HPDE6-E6E7 (cell line): ENCODE results near the gene UBR7.
"Not testable (repeated sequence)": the region's sequence is repeated elsewhere in the genome, so short reads cannot be mapped to it uniquely, and the experiment has no call there.

Source experiments
- DNase-seq: peaks from one replicate; pipeline ENCODE4 v3.0.0; 2011; ENCODE audit warnings: missing footprints; ENCODE audit errors: extremely low spot score

UBR7 gene

GRCh38 chr14:93195316-93195999 is 11.6 kb upstream of the UBR7 start:
- no peak for DNase-seq

- no peak for DNase-seq
Measured at GRCh38 chr14:93199031-93199430, 8.0 kb upstream of the UBR7 start.

- DNase-seq, result no peak
Measured at GRCh38 chr14:93200553-93200952, 6.5 kb upstream of the UBR7 start.

- no peak for DNase-seq
Measured at GRCh38 chr14:93201155-93201704, 5.8 kb upstream of the UBR7 start.

- DNase-seq, result peak; percentile 40
Measured at GRCh38 chr14:93207468-93208308, 632 bp downstream of the UBR7 start.

- DNase-seq, result no peak
Measured at GRCh38 chr14:93212432-93212831, 5.4 kb downstream of the UBR7 start.

GRCh38 chr14:93214598-93214997 is 7.5 kb downstream of the UBR7 start:
- DNase-seq, result no peak

GRCh38 chr14:93219103-93219726 is 12.2 kb downstream of the UBR7 start:
- peak; percentile 40 for DNase-seq

GRCh38 chr14:93220509-93220908 is 13.5 kb downstream of the UBR7 start:
- DNase-seq, result no peak

- no peak for DNase-seq
Measured at GRCh38 chr14:93223565-93223964, 16.5 kb downstream of the UBR7 start.

GRCh38 chr14:93228550-93228949 is 21.5 kb downstream of the UBR7 start:
- no peak for DNase-seq

GRCh38 chr14:93230539-93230938 is 23.5 kb downstream of the UBR7 start:
- no peak for DNase-seq

- no peak for DNase-seq
Measured at GRCh38 chr14:93231129-93231979, 24.3 kb downstream of the UBR7 start.

GRCh38 chr14:93232159-93232558 is 25.1 kb downstream of the UBR7 start:
- DNase-seq, result no peak

GRCh38 chr14:93233078-93233477 is 26.0 kb downstream of the UBR7 start:
- DNase-seq, result not testable (repeated sequence)

- DNase-seq, result peak; percentile 91
Measured at GRCh38 chr14:93234798-93235197, 27.7 kb downstream of the UBR7 start.

- peak; percentile 60 for DNase-seq
Measured at GRCh38 chr14:93239869-93240677, 33.0 kb downstream of the UBR7 start.

GRCh38 chr14:93240678-93241000 is 33.6 kb downstream of the UBR7 start:
- DNase-seq, result no peak

GRCh38 chr14:93245764-93246420 is 38.8 kb downstream of the UBR7 start:
- DNase-seq, result no peak

- no peak for DNase-seq
Measured at GRCh38 chr14:93246534-93246933, 39.5 kb downstream of the UBR7 start.
